GM21360 (cell line): Measurements from ENCODE around the gene ALG12.
"Not testable (repeated sequence)": the region's sequence is repeated elsewhere in the genome, so short reads cannot be mapped to it uniquely, and the experiment has no call there.

Experiments used
- ATAC-seq: cut with Tn5 transposase; IDR thresholded peaks from one replicate; pipeline ENCODE4 v1.9.1; 2021; ENCODE audit warnings: mild to moderate bottlenecking, moderate library complexity; ENCODE audit not compliant: unreplicated experiment

The ALG12 gene

DNA sequence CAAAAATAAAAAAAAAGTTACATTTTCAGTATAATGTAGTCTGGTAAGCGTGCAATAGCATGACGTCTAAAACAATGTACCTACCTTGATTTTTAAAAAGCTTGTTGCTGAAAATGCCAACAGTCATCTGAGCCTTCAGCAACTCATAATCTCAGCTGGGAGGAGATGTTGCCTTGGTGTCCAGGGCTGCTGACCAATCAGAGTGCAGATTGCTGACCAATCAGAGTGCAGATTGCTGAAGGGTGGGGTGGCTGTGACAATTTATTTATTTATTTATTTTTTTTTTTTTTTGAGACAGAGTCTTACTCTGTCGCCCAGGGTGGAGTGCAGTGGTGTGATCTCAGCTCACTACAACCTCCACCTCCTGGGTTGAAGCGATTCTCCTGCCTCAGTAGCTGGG, 46.8 kb downstream of the ALG12 start:
- ATAC-seq: no peak

DNA sequence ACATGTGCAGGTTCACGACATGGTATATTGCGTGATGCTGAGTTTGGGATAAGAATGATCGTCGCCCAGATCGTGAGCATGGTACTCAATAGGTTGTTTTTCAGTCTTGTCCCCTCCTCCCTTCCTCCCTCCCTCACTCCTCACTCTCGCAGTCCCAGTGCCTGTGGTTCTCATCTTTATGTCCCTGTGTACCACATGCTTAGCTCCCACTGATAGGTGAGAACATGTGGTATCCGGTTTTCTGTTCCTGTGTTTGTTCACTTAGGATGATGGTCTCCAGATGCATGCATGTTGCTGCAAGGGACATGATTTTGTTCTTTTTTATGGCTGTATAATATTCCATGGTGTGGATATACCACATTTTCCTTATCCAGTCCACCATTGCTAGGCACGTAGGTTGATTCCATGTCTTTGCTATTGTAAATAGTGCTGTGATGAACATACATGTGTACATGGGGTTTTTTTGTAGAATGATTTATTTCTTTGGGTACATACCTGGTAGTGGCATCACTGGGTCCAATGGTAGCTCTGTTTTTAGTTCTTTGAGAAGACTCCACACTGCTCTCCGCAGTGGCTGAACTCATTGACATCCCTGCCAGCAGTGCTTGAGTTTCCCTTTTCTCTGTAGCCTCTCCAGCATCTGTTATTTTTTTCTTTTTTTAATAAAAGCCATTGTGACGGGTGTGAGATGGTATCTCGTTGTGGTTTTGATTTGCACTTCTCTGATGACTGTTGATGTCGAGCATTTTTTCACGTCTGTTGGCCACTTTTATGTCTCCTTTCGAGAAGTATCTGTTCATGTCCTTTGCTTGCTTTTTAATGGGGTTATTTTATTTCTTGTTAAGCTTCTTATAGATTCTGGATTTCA, 48.2 kb downstream of the ALG12 start:
- ATAC-seq: no peak

DNA sequence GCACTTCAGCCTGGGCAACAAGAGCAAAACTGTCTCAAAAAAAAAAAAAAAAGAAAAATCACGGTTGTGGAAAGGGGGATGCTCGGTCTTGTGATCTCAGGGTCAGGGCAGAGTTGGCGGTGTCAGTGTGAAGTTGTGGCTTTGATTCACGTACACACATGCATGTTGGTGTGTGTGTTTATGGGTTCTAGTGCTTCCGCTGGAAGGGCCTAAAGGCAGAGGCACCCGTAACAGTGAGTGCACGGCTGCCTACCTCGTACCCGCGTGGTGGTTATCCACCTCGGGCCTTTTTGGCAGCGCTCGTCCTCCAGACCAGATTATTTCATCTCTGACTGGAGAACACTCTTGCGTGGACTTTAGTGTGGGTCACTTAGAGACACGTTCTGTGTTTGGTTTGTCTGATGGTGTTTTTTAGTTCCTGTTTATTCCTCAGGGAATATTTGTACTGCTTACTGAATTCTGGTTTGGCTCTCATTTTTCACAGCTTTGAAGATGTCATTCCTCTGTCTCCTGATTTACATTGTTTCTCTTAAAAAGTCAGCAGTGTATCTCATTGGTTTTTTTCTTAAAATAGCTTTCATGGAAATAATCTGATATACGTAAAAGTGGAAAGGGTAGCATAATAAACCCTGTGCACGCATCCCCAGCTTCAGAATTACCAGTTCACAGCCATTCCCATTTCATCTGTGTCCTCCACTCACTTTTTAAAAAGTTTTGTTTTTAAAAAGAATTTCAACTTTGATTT, 49.0 kb downstream of the ALG12 start:
- no peak for ATAC-seq

DNA sequence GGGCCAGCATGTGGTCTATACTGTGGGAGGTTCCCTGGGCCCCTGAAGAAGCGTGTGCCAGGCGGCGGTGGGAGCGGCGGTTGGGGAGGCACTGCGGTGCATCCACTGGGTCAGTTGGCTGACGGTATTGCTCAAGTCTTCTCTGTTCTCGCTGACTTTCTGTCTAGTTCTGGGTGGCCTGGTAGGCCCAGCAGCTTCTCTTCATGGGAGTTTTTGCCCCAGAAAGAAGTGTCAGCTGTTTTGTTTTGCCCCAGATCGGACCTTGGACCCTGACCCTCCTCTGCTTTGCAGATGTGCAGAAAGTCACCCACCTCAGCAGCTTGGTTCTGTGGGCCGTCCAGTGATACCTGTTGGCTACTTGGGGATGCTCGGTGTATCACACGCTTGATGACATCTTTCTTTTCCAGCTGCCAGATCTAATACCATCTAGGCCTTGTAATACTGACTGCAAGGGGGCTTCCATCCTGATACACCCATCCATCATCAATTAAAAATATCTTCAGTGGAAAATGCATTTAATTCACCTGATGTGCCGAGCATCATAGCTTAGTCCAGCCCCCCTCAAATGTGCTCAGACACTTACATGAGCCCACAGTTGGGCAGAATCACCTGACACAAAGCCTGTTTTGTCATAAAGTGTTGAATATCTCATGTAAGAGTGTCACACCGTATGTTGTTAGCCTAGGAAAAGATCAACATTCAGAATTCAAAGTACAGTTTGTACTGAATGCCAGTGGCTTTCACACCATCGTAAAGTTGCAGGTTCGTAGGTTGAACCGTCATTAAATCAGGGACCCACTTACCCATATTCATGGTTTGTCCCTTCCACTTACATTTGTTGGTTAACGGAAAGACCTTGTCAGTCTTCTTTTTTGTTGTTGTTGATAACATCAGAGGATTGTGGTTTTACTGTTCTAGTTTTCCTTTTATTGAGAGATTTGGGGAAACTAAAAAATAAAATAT, 50.7 kb downstream of the ALG12 start:
- no peak for ATAC-seq

DNA sequence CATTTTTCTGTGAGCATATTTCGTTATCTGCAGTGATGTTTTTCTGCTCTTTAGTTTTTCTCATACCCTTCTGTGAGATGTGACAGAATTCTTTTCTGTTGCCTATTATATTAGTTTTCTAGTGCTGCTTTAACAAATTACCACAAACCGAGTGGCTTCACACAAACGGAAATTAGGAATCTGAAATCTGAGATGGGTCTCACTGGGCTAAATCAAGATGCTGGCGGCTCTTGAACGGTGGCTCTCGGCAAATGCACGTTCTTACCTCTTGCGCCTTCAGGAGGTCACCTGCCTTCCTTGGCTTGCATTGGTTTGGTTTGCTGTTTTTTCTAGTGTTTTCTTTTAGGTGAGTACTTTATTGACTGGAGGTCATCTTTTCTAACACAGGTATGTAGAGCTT, 51.6 kb downstream of the ALG12 start:
- no peak for ATAC-seq

DNA sequence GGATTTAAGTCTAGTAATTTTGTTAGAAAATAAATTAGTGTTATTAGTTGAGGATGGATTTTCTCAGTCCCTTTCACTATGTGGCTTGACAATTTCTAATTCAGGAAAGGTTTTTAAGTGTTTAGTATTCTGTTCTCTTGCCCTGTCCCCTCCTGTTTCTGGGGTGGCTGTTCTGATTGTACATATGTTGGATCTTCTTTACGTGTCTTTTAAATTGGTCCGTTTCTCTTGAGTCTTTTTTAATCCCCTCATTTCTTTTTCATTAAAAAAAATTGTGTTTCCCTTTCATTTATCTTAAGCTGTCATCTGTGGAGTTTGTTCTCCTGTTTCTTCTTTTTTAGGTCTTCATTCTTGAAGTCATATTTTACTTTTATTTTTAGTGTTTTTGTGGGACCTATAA, 52.1 kb downstream of the ALG12 start:
- no peak for ATAC-seq

DNA sequence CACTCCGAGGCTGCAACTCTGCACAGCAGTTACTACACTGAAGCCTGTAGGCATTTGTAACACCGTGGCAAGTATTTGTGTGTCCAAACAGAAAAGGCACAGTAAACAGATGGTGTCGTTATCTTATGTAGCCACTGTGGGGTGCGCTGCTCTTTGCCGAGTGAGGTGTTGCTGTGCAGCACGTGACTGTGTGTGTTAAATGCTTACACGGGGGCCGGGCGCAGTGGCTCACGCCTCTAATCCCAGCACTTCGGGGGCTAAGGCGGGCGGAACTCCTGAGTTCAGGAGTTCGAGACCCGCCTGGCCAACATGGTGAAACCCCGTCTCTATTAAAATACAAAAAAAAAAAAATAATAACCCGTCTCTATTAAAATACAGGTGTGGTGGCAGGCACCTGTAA, 53.1 kb downstream of the ALG12 start:
- no peak for ATAC-seq

DNA sequence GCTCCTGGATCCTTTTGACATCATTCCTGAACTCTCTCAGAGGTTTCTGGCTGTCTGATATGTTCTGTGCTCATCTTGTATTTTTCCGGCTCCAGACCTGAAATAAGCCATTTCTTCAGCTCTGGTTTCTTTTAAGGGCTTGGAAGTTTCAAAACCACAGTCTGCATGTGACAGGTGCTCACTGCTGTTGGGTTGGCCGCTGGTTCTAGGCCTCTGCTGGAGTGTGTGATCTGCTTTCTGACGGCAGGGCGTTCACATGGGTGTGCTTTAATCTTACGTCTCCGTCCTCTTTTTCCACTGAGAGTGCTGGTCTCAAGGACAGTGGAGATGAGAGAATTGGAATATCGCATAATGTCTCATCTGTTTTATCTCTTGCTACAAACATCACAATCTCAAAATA, 54.3 kb downstream of the ALG12 start:
- no peak for ATAC-seq

DNA sequence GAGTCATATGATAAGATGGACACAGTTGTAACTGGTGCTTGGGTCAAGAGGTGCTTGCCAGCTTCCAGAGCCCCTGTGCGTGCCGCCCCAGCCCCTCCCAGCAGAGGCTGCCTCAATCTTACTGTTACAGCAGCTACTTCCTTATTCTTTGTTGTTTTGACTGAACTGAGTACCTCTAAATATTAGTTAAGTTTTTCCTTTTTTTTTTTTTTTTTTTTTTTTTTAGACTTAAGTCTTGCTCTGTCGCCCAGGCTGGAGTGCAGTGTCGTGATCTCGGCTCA, 55.8 kb downstream of the ALG12 start:
- no peak for ATAC-seq

DNA sequence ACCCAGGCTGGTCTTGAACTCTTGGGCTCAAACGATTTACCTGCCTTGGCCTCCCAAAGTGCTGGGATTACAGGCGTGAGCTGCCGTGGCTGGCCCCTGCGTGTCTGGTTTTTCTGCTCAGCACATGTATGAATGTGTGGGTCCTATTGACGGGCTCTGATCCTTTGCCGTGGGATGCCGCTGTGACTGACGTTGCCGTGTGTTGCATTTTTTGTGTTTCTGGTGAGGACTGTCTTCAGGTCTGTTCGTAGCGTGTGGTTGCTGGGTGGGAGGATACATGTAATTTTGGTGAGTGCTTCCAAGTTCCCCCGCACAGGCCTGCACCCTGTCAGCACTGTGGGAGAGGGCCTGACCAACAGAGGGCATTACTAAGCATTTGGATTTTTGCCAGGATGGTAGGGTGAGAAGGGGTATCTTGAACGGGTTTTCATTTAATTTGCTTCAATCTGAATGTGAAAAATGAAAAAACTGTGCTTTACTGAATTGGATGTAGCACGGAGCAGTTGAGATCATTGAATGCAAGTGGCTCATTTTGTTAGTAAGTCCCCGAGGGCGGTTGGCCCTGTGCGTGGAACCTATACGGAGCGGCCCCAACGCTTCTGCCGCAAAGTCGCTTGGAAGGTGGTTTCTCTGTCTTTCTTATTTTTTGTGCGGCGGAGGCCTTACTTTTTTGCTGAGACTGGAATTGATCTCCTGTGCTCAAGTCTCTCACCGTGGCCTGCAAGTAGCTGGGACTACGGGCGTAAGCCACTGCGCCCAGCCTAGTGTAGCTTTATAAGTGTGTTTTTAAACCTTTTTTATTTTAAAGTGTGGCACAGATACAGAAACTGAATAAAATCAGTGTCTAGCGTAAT, 56.4 kb downstream of the ALG12 start:
- no peak for ATAC-seq

DNA sequence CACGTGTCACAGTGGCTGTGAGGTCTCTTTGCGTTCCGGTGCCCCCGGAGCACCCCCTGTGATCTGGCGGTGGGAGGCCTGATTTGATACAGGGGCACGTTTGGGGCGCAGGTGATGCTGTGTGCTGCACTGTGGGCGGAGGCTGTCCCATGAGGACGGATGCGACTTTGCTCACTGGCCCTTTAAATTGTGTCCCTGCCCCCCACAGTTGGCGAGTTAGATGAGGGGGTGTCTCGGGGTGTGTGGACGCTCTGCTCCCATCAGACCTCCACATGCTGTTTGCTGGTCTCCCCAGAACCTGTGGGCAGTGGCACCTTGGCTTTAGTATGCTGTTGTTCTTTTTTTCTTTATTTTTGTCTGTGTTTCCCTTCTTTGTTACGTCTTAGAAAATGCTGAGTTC, 59.4 kb downstream of the ALG12 start:
- no peak for ATAC-seq

DNA sequence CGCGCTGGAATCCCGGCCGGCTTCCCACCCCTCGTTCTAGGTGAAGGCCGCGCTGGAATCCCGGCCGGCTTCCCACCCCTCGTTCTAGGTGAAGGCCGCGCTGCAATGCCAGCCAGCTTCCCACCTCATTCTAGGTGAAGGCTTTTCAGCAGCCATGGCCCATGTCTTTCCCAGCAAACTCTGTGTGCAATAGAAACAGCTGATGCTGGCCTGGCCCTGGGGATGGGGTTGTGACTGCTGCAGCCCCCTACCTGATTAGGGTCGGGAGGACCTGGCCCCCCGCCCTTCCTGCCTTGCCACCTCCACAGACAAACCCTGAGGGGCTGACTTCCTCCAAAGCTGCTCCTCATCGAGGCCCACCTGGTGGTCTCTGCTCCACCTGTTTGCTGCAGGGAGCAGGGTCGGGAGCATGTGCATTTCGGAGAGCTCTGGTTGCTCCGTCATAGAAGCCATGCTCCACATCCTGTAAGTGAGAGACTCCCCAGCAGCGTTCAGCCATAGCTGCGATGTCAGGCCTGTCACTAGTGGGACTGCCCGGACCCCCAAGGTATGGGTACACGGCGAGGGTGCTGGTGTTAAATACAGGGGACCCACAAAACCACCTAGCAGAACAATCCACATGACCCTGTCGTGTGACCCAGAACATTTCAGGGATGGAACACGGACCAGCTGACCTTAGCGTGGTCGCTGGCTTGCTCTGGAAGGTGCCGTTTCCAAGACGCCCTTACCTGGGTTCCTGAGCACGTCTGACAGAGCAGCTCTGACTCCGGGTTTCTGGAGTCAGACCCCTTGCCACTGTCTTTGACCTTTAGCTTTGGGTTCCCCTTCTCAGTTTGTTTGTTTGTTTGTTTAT, 61.2 kb downstream of the ALG12 start:
- ATAC-seq: no peak

DNA sequence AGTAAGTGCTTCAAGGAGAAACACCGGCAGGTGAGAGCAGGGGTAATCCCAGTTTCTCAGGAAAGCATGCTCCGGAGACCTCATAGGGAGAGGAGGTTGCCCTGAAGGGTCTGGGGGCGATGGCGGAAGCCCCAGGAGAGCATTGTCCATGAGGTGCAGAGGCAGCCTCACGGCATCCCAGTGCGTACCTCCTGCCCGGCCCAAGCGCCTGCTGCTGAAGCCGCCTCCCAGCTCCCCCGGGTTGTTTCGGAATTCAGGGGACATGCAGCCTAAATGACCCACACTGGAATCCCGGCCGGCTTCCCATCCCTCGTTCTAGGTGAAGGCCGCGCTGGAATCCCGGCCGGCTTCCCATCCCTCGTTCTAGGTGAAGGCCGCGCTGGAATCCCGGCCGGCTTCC, 61.9 kb downstream of the ALG12 start:
- no peak for ATAC-seq

DNA sequence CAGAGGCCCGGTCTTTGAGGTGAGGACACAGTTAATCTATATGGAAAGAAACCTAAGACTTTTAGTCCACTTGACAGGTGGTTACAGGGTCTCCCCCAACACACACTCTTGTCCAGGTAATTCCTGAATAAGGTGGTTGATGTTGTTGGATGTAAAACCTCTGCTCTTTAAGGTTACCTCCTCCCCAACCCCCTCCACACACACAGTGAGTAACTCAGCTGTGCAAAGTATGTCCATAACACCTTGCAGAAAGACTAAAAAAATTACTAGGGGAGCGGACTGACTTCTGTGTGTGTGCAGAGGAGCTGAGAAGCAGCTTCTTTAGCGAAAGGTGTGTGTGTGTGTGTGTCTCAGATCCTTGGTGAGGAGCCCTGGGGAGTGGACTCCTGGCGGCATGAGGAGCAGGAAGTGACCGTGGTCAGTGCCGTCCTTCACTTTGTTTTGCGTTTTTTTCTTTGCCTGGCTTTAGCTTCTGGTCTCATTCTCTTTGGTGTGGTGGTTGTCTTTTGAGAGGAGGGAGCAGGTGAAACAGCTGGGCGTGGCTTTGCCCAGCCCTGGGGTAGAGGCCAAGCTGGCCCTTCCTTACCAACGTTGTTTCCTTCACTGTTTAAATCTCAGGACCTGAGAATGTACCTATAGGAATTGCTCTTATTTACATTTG, 62.9 kb downstream of the ALG12 start:
- ATAC-seq: no peak

DNA sequence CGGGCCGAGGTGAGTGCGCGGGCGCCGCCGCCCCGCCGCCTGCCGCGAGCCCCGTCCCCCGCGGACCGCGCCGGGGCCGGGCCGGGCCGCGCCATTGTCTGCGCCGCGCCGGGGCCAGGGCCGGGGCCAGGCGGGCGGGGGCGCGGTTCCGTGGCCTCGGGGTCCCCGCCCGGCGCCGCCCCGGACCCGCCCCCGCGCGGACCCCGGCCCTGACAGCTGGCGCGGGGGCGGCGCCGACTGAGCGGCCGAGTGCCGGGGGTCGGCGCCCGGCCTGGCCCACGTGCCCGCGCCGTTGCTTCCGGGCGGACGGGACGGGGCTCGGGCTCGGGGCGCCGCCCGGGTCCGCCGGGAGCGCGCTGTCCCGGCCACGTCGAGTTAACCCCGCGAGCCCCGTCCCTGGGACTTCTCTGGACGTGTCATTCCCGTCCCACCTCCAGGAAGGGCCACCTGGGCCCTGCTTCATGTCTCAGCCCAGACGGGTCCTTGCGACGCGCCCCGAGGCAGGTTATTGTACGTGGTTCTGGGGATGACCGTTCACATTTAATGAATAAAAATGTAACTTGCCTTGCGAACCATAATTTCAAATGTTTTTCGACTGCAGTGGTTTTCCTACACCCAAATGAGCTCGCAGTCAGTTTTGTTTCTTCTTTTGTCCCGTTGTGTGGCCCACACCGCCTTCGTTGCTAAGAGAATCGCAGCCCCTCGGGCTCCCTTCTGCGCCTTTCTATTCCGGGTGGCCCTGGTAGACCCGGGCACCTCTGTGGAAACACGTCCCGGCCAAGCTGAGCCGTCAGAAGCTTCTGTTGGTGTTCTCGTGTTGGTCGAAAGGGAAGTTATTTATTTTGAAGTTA, 64.0 kb downstream of the ALG12 start:
- peak; percentile 24 for ATAC-seq

DNA sequence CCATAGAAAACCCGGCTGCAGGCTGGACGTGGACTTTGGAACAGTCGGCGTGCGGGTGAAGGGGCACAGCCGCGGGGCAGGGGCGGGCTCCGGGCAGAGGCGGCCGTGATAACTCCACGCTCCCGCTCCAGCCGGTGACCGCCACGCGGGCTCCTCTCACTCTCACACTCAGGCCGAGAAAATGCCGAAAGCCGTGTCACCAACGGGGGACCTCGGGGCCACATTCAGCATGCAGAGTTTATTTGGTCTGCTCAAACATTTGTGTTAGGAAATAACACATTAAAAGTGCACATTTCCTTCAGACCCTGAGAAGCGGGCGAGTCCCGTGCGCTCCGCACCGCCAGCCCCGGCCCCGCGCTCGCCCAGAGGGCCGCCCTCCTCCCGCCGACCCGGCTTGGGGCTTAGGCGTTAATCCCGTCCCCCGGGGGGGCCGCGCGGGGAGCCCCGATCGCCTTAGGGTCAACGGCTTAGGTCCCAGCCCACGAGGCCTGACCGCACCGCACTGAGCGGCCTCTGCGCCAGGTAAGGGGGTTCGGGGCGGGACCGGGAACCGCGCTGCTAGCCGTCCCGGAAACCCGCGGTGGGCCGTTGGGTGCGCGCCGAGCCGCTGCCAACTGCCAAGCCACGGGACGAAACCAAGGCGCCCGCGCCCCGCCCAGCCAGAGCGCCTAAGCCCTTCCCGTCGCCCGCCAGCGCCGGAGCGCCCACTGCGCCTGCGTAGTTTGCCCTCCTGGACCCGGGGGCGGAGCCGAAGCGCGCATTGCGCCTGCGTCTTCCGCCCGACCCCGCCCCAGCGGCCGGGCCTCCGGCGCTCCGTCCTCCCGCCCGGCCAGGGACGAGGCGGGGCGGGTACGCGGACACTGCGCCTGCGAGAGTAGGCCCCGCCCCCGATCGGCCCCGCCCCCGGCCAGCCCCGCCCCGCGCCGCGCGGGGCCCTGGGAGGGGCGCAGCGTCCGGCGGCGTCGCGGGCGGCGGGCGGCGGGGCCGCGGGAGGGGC, 65.0 kb downstream of the ALG12 start, which contains the start of gene ZBED4:
Gene ZBED4 (plus strand): TSS at position 947 of the 997 bp plus-strand sequence. CDS start 29,819 bp downstream, outside the sequence.
- ATAC-seq: peak; percentile 78

DNA sequence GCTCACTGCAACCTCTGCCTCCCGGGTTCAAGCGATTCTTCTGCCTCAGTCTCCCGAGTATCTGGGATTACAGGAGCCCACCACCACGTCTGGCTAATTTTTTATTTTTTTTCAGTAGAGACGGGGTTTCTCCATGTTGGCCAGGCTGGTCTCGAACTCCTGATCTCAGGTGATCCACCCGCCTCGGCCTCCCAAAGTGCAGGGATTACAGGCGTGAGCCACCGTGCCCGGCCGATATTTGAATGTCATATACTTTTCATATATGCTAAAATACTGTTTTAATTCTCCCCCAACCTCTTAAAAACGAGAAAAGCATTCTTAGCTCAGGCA, 65.7 kb downstream of the ALG12 start:
- not testable (repeated sequence) for ATAC-seq
